ENCODE data around the gene GPAT2.
"Not testable (repeated sequence)": the region's sequence is repeated elsewhere in the genome, so short reads cannot be mapped to it uniquely, and the experiment has no call there.

DNA sequence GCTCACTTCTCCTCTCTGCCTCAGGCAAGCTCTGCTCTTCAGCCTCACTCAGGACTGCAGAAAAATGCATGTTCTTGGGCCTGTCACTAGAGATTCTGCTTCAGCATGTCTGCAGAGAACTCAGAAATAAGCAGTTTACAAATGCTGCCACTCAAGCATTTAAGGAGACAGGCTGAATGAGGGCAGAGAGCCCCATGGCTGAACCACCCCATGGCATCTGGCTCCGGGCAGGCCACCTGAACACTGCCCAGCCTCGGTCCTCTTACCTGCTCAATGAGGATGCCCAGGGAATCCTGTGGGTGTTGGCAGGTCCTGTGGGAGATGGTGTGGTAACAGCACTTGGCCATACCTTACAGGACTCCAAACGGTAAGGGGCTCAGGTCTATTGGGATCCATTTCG, 31.2 kb upstream of the GPAT2 start:
- not testable (repeated sequence) for TF ChIP-seq CTCF, POLR2A (IDR thresholded peaks at IDR 0.05)

Measured in lower leg skin (tissue), 3 donors.